ENCODE data around the gene GSE1. TPM values are rescaled to one million over a fixed set of nuclear protein-coding genes. Genes with fewer than 3 reads are reported as not detected.

Gene GSE1
- polyA plus RNA-seq, 3 donors: 20.2 to 85.3 (median 55.9) TPM

DNA sequence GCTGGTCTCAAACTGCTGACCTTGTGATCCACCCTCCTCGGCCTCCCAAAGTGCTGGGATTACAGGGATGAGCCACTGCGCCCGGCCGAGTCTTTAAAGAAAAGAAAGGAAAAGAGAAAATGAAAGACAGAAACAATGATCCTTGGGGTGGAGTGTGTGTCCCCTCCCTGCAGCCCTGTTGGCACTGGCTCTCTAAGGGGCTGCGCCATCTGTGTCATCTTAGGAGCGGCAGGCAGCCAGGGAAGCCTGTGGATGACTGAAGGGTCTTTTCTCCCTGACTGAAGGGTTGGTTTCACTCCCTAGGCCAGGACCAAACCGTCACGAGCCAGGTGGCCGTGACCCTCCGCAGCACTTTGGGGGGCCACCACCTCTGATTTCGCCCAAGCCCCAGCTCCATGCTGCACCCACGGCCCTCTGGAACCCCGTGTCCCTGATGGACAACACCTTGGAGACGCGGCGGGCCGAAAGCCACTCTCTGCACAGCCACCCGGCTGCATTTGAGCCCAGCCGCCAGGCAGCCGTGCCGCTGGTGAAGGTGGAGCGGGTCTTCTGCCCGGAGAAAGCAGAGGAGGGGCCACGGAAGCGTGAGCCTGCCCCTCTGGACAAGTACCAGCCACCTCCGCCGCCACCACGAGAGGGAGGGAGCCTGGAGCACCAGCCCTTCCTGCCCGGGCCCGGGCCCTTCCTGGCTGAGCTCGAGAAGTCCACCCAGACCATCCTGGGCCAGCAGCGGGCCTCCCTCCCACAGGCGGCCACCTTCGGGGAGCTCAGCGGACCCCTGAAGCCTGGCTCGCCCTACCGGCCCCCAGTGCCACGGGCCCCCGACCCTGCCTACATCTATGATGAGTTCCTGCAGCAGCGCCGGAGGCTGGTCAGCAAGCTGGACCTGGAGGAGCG lies 48.0 kb downstream of the GSE1 start:
- H3K27ac ChIP-seq (ENCODE audit: low read depth, low read length): no peak overlapping the region
- 91 to 93% (median 91%) methylated on average over 33 to 42 of the region's 42 CpGs for WGBS, 3 donors

DNA sequence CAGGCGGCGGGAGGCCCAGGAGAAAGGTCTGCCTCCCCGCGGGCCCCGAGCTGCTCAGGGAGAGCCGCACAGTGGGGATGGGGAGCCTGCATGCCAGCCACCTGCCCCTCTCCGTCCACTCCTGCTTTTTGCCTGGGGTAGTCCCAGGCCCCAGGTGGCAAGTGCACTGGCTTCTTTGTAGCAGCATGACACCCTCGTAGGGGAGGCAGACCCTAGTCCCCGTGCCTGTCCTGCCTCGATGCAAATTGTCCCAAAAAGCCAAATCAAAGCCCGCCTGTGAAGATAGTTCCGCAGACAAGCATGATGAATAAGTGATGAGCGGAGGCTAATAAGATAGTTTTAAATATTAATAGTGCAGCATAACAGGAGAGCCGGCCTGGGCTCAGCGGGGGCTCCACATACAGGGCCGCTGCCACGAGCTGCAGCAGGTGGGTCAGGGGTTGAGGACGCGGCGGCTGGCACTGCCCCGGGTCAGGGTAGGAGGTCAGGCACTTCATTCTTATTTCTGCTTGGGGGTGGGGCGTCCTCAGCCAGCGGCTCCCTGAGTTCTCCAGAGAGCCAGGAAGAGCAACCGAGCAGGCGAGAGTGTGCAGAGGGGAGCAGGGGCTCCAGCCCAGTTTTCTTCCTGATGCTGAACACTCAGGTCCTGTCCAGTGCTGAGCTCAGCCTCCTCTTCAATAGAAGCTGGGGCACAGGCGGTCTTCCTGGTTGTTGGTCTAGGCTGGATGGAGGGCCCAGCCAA lies 48.8 kb downstream of the GSE1 start:
- 92 to 94% (median 93%) methylated on average over 25 to 26 of the region's 26 CpGs for WGBS, 3 donors
- H3K27ac ChIP-seq (ENCODE audit: low read depth, low read length): no peak overlapping the region

GRCh38 chr16:85662482-85662812 lies 49.3 kb downstream of the GSE1 start:
- WGBS, 3 donors: 78 to 84% (median 81%) methylated on average over 3 of the region's 3 CpGs

DNA sequence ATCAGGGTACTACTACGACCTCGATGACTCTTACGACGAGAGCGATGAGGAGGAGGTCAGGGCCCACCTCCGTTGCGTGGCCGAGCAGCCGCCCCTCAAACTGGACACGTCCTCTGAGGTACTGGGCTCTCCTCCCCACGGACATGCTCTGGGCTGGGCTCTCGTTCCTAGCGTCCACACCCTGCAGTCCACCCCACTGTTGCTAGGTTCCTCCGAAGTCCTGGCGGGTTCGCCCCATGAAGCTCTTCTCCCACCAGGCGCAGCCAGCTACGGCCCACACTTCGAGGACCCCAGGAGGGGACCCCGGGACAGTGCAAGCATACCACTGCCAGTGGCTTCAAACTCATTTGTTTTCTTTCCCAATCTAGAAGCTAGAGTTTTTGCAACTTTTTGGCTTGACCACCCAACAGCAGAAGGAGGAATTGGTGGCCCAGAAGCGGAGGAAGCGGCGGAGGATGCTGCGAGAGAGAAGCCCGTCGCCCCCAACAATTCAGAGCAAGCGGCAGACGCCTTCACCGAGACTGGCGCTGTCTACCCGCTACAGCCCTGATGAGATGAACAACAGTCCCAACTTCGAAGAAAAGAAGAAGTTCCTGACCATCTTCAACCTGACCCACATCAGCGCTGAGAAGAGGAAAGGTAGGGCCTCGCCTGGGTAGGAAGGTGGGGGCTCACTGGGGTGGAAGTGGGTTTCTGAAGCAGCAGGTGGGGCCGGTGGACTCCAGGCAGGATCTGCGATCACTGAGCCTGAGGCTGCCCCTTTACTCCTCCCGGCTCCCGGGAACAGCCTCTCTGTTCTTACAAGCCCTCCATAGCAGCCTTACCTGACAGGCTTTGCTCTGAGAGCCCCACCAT lies 50.1 kb downstream of the GSE1 start:
- WGBS, 3 donors: 93 to 94% (median 93%) methylated on average over 37 to 38 of the region's 38 CpGs
- H3K27ac ChIP-seq (ENCODE audit: low read depth, low read length): no peak overlapping the region

More at GRCh38 chr16:85662482-85662812, 49.3 kb downstream of the GSE1 start:
- no peak overlapping the region for H3K27ac ChIP-seq (ENCODE audit: low read depth, low read length)

GRCh38 chr16:85663891-85664321 lies 50.8 kb downstream of the GSE1 start:
- WGBS, 3 donors: 45 to 66% (median 57%) methylated on average over 12 of the region's 12 CpGs
- H3K27ac ChIP-seq (ENCODE audit: low read depth, low read length): no peak overlapping the region

DNA sequence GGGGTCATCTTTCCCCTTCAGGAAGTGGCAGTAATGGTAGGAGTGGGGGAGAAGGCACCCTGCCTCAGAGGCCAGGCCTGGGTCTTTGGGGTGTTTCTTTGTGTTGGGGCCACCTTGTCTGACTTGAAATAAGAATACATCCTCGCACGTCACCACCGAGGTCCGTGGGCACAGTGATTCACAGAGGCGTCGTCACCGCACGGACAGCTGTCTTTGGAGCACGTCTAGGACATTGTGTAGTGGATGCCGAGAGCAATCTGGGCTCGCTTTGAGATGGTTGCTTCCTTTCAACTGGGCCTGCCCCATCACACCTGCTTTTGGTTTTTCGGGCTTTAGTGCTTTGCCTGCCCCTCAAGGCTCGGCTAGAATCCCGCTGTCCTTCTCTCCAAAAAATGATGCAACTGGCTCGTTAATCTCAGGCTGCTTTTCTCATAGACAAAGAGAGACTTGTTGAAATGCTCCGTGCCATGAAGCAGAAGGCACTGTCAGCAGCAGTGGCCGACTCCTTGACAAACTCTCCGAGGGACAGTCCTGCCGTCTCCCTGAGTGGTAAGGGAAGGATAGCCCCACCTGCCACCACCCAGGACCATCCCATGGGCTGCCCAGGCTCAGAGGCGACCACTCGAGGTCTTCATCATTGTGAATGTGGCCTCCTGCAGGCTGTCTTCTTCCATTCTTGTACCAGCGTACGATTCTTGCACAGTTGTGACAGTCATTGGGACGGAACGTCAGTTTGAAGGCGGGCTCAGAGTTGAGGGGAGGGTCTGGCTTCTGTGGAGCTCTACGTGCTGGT lies 51.7 kb downstream of the GSE1 start:
- H3K27ac ChIP-seq (ENCODE audit: low read depth, low read length): no peak overlapping the region
- 93 to 95% (median 94%) methylated on average over 27 of the region's 27 CpGs for WGBS, 3 donors

DNA sequence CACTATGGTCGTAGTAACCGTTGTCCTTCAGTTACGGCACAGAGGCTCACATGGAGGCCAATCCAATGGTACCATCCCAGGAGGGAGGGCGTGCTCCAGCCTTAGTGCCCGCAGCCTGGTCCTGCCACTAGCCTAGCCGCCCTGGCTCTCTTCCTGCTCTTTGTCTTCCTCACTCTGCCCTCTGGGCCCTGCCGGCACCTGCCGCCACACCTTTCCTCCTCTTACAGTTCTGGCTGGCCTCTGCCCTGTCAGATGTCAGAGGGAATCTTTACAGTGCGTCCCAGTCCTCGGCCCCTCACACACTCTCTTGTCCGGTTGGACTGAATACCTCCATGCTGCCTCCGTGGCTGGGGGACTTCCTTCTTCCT lies 52.2 kb downstream of the GSE1 start:
- WGBS, 3 donors: 92 to 96% (median 93%) methylated on average over 12 of the region's 12 CpGs
- no peak overlapping the region for H3K27ac ChIP-seq (ENCODE audit: low read depth, low read length)

- WGBS, 3 donors: 84 to 92% (median 90%) methylated on average over 13 of the region's 13 CpGs
- H3K27ac ChIP-seq (ENCODE audit: low read depth, low read length): no peak overlapping the region
Observed at GRCh38 chr16:85665929-85666328, 52.8 kb downstream of the GSE1 start.

DNA sequence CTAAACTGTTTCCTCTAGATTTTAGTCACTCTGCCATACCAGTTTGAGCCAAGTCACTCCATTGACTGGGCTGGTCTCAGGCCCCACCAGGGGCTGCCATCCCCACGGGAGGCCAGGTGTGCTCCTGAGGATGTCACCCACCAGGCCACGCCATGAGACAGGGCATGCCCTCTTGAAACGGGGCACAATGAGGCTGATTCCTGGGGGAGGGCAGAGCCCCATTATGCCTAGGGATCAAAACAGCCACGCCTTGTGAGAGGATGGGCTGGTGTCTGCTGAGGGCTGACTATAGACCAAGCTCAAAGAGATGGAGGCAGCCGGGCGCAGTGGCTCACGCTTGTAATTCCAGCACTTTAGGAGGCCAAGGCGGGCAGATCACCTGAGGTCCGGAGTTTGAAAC lies 54.1 kb downstream of the GSE1 start:
- WGBS, 3 donors: 91 to 95% (median 95%) methylated on average over 9 of the region's 9 CpGs
- H3K27ac ChIP-seq (ENCODE audit: low read depth, low read length): no peak overlapping the region

DNA sequence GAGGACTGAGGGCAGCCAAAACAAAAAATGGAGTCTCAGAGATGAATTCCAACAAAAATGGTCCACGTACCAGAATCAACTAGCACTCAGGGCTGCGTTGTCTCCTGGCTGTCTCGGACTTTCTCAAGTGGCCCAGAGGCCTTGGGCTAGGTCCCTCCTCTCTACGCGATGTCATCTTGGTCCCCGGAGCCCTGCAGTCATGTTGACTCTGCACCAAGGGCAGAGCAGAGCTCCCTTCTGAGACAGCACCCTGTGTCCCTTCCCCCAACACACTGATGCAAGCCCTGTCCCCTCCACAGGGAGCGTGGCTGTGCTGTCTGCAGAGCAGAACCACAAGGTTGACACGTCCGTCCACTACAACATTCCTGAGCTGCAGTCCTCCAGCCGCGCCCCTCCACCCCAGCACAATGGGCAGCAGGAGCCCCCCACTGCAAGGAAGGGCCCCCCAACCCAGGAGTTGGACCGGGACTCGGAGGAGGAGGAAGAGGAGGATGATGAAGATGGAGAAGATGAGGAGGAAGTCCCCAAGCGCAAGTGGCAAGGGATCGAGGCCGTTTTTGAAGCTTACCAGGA lies 54.8 kb downstream of the GSE1 start:
- WGBS, 3 donors: 88 to 90% (median 89%) methylated on average over 15 to 16 of the region's 16 CpGs

GRCh38 chr16:85668676-85669424 lies 55.7 kb downstream of the GSE1 start:
- 77 to 96% (median 91%) methylated on average over 10 of the region's 10 CpGs for WGBS, 3 donors
- H3K27ac ChIP-seq (ENCODE audit: low read depth, low read length): no peak overlapping the region

More for the DNA sequence above, 54.8 kb downstream of the GSE1 start:
- no peak overlapping the region for H3K27ac ChIP-seq (ENCODE audit: low read depth, low read length)

GRCh38 chr16:85670840-85671239 lies 57.7 kb downstream of the GSE1 start:
- 95 to 98% (median 97%) methylated on average over 14 of the region's 14 CpGs for WGBS, 3 donors
- H3K27ac ChIP-seq (ENCODE audit: low read depth, low read length): no peak overlapping the region

DNA sequence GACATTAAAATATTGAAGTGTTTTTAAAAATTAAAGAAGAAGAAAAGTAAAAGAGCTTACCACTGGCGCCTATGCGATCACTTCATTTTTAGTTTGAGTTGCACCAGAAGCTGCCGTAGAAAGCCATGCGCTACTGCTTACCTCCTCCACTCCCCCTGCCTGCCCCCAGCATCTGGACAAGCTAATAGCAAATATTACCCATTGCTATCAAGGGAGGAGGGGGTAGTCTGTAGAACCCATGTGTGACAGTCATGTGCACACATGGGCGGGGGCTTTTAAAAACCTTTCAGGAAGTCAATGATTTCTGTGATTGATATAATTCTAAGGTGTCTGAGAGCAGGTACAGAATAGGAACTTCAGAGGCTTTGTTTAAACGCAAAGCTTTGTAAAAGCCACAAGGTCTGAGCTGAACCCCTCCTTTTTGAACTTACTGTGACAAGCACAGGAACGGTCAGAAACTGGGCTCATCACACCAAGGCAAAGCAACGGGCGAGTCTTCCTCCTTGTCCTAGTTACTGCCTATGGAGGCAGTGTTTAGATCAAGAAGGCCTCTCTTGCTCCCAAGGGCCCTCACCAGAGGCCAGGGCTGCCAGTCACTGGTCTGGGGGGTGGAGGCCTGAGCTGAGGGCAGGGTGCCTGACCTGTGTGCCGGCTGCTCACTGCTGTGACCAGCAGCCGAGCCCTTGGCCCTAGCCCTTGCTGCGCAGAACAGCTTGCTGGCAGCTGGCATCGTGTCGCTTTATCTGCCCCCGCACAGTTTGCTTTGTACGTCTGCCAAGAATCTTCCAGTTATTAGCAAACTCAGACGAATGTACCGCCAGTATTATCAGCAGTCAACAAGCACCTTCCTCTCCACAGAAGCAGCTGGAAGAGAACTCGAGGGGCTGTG lies 60.7 kb downstream of the GSE1 start:
- H3K27ac ChIP-seq (ENCODE audit: low read depth, low read length): no peak overlapping the region
- WGBS, 3 donors: 27 to 70% (median 63%) methylated on average over 19 of the region's 19 CpGs

- H3K27ac ChIP-seq (ENCODE audit: low read depth, low read length): no peak overlapping the region
- WGBS, 3 donors: 49 to 87% (median 84%) methylated on average over 4 of the region's 4 CpGs
Observed at GRCh38 chr16:85674418-85674755, 61.3 kb downstream of the GSE1 start.

DNA sequence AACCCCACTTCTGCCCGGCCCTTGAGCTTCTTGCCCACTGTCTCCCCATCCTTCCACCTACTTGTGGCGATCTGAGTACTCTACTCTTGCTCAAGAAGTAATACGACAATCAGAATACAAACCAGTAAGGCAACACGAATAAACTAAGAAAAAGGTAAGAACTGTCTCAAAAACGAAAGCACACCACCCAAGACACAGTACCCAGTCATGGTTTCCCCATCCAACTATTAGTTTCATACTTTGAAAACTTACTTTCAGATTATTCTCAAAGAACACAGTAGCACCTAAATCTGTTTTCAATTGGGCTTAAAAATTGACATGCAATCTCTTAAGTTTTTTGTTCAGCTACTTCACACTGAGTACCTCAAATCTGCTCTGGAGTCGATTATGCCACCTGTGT lies 61.7 kb downstream of the GSE1 start:
- 88 to 91% (median 90%) methylated on average over 6 of the region's 6 CpGs for WGBS, 3 donors
- no peak overlapping the region for H3K27ac ChIP-seq (ENCODE audit: low read depth, low read length)

GRCh38 chr16:85675251-85675874 lies 62.2 kb downstream of the GSE1 start:
- WGBS, 3 donors: 64 to 65% (median 64%) methylated on average over 4 of the region's 4 CpGs
- no peak overlapping the region for H3K27ac ChIP-seq (ENCODE audit: low read depth, low read length)

Data from adipose tissue (tissue), 3 donors.